RCC 7860 (cell line): ENCODE measurements around the gene WIZ.
"Not testable (repeated sequence)": the region's sequence is repeated elsewhere in the genome, so short reads cannot be mapped to it uniquely, and the experiment has no call there.

Experiments used
- DNase-seq: peaks from one replicate; pipeline ENCODE4 v3.0.0-alpha.2; 2015; ENCODE audit warnings: low spot score
- FAIRE-seq: peaks from 2 replicates; lab custom pipeline; 2012; peaks lifted over from hg19 to GRCh38; lab: Jason Lieb, UNC

Gene WIZ, protein sequence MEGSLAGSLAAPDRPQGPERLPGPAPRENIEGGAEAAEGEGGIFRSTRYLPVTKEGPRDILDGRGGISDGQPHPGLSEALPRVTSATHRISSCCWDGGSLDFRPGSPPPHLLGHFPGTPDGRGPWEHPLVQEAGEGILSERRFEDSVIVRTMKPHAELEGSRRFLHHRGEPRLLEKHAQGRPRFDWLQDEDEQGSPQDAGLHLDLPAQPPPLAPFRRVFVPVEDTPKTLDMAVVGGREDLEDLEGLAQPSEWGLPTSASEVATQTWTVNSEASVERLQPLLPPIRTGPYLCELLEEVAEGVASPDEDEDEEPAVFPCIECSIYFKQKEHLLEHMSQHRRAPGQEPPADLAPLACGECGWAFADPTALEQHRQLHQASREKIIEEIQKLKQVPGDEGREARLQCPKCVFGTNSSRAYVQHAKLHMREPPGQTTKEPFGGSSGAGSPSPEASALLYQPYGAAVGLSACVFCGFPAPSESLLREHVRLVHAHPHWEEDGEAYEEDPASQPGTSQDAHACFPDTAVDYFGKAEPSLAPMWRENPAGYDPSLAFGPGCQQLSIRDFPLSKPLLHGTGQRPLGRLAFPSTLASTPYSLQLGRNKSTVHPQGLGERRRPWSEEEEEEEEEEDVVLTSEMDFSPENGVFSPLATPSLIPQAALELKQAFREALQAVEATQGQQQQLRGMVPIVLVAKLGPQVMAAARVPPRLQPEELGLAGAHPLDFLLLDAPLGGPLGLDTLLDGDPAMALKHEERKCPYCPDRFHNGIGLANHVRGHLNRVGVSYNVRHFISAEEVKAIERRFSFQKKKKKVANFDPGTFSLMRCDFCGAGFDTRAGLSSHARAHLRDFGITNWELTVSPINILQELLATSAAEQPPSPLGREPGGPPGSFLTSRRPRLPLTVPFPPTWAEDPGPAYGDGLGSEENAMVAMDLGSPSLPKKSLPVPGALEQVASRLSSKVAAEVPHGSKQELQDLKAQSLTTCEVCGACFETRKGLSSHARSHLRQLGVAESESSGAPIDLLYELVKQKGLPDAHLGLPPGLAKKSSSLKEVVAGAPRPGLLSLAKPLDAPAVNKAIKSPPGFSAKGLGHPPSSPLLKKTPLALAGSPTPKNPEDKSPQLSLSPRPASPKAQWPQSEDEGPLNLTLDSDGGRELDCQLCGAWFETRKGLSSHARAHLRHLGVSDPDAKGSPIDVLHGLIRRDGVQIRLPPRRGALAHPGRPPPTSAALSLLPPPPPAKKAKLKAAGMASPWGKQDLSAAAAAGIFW (N-terminal part only)

DNA sequence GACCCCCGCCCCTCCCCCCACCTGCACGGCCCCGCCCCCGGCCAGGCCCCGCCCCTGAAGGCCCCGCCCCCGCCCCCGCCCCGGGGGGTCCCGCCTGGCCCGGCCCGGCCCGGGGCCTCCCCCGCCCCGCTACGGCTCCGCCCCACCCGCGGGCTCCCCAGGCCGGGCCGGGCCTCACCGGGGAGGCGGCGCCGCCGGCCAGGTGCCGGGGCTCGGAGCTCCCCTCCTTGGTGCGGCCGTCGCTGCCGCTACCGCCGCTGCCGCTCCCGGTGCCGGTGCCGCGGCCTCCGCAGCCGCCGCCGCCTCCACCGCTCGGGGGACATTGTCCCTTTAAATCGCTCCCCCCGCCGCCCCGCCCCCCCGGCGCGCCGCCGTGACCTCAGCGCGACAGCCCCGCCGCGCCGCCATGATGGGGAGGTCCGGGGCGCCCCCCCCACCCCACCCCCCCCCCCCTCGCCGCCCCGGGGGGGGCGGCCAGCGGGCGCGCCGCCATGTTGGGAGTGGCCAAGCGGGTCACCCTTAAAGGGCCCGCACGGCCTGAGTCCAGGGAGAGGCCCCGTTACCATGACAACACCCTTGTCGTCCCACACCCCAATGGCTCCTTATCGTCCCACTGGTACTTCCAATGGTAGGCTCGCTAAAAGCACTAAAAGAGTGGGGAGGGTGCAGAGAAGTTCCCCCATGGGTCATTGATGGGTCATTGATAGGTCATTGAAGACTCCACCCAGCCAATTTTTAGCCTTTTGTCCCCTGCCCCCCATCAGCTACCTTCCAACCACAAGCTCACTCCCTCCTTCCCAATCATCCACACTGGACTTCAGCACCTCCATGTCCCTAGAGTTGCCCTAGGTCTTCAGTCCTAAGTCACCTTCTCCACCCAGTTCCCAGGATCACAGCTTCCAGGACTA is at the start of gene WIZ:
TSS of gene WIZ (minus strand) at position 337 of the 908 bp plus-strand sequence. CDS start 1,649 bp downstream, outside the sequence.
- DNase-seq (peak; percentile 25), FAIRE-seq (no peak)

DNA sequence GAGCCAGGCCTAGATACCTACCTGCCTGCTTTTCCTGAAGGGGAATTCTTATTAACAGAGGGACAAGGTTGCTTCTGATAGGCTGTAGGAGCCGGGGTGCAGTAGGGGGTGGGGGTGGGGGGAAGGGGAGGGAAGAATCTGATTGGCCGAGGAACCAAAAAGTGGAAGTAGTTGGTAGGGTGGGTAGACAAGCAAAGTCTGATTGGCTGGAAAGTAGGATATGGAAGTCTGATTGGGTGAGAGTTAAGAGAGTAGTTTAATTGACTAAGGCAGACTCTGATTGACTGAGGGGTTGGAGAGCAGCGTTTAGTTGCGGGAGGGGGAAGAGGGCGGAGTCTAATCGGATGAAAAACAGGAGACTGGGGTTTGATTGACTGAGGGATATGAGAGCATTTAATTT is 49.2 kb upstream of the WIZ start:
- FAIRE-seq (no peak), DNase-seq (no peak)

DNA sequence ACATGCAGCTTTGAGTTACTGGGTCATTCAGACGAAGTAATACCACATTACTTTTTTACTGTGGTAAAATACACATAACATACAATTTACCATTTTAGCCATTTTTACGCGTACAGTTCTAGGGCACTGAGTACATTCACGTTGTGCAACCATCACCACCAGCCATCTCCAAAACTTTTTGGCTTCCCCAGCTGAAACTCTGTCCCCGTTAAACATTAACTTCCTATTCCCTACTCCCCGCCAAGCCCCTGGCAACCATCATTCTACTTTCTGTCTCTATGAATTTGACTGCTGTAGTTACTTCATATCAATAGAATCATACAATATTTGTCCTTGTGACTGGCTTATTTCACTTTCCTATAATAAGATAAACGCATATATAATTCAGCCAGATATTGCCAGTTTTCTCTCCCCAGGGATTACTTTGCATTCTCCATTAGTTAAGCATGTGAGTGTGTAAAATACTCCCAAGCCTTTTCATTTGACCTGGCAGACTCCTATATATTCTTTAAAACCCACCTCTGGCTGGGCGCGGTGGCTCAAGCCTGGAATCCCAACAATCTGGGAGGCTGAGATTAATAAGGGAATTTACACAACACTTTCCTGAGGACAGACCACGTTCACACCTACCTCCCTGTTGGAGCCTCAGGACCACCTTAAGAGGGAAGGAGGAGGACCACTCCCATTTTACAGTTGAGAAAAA is 48.6 kb upstream of the WIZ start:
- FAIRE-seq, result no peak
- no peak for DNase-seq

DNA sequence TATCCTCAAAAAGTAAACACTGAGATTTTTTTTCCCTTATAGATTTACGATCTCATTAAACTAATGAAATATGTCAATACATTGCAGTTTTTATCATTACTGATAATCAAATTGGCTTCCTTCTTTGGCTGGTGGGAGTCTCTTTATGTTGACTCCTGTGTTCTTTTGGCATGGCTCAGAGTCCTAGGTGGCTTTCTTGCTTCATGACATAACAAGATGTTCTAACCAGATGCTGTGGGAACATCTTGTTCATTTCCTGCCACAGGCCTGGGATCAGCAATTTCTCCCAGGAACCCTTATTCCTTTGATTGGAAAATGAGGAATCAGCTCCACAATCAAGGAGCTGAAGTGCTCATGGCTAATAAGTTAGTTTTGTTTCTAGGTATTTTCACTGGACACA is 45.4 kb upstream of the WIZ start:
- no peak for FAIRE-seq

DNA sequence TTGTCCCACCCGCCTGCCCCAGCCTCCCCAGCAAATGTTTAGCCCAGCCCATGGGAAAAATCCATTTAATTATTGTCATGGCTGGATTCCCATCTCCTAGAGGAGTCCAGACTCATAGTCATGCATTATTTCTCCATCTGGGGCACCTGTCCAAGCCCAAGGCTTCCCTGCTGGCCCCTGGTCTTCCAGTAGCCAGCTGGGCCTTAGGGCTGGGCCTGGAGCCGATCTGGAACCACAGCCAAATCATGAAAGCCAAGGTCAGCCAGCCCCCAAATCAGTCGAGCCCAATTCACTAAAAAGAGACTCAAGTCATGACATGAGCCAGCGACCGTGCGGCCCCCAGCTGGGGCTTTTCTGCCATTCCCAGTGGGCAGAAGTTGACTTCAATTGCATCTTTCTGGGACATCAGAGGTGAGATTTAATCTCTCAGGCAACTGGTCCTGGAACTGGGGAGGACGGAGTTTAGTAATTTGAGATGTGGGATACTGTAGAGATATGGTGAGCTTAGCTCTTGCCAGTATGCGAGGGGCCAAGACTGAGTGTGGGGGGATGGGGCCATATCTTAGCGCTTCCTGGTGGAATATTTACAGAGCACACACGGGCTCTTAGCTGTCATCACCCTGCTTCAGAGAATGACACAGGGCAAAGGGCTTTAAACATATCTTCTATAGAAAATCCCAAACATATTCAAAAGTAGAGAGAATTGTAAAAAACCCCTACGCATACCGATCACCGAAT is 38.9 kb upstream of the WIZ start:
- FAIRE-seq, result no peak
- DNase-seq, result no peak

More for the DNA sequence above, 45.4 kb upstream of the WIZ start:
- DNase-seq, result no peak

DNA sequence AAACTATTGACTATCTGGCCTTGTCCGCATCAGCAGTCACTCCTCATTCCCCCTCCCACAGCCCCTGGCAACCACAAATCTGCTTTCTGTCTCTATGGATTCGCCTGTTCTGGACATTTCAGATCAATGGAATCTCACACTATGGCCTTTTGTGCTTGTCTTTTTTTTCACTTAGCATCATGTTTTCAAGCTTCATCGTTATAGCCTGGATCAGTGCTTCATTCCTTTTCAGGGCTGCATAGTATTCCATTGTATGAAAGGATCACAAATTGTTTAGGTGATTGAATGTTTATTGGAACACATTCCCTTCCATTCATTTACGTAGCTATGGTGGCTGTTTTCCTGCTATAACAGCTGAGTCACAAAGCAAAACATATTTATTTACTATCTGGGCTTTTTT is 37.3 kb upstream of the WIZ start:
- FAIRE-seq (no peak), DNase-seq (no peak)

DNA sequence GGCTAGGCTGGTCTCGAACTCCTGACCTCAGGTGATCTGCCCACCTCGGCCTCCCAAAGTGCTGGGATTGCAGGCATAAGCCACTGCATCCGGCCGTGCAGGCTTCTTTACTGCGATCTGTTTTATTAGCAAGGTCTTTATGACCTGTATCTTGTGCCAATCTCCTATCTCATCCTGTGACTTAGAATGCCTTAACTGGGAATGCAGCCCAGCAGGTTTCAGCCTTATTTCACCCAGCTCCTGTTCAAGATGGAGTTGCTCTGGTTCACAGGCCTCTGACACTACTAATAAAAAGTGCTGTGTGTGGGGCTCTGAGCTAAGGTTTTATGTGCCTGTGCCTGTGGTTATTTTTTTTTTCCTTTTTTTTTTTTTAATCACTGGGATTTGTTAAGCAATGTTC is 36.0 kb upstream of the WIZ start:
- DNase-seq, FAIRE-seq: not testable (repeated sequence)

DNA sequence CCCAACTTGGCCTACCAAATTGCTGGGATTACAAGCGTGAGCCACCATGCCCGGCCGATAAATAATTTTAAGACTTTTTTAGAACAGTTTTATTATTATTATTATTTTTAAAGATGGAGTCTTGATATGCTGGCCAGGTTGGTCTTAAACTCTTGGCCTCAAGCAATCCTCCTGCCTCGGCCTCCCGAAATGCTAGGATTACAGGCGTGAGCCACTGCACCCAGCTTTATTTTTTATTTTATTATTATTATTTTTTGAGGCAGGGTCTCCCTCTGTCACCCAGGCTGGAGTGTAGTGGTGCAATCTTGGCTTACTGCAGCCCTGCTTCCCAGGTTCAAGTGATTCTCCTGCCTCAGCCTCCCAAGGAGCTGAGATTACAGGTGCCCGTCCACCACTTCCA is 31.2 kb upstream of the WIZ start:
- FAIRE-seq, DNase-seq: not testable (repeated sequence)

DNA sequence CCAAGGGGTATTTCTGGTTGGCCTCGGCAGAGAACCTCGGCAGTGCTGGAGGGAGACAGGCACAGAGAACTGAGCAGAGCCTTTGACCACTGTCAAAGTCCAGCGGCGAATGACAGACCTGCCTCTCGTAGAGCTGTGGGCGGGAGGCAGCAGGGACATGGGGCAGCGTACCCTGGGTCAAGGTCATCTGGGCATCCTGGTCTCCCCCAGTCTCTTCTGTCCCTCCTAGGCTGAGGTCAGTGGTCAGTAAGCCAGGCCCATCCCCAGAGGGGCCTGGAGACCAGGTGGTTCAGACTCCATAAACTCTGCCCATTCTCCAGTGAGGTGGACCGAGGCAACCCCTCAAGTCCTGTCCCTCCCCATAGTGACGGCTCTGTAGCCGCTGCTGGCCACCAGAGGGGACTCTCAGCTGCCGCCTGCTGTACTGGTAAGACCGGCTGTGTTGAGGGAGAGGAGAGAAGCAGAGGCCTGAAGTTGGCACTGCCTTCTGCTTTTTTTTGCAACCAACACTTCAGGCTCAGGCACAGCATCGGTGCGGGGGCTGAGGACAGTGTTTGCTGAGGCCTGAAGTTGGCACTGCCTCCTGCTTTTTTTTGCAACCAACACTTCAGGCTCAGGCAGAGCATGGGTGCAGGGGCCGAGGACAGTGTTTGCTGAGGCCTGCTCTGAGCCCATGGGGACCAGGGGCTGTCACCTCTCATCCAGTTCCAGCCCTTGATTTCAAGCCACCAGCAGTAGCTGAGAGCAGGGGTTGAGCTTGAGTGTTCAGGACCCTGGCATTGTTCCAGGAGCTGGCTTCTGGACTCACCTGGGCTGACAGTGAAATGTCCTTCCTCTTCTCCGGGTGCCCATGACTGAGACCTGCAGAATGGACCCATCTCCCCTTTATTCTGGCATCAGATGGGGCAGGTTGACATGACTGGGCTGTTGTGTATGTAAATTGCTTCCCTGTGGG is 29.9 kb upstream of the WIZ start, which contains the start of gene PGLYRP2:
TSS of gene PGLYRP2 (minus strand) at position 111 of the 955 bp plus-strand sequence. CDS start 130 bp downstream, outside the sequence.
- no peak for FAIRE-seq
- no peak for DNase-seq

DNA sequence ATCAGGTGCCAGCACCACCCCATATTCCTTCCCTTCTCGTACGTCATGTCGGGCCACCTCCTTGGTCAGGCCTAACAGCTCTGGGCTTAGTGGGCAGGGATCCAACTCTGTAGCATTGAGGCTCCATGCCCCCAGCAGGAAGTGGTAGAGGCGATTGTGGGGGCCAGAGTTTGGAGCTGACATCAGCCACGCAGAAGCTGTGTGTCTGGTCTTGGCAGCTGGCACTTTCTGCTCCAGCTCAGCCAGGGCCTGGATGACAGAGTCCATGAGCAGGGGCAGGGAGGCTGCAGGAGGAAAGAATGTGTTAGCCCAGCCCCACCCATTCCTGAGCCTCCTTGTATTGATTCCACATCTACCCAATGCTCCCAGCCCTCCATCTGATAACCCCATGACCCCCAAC is 26.6 kb upstream of the WIZ start:
- DNase-seq (no peak), FAIRE-seq (no peak)

DNA sequence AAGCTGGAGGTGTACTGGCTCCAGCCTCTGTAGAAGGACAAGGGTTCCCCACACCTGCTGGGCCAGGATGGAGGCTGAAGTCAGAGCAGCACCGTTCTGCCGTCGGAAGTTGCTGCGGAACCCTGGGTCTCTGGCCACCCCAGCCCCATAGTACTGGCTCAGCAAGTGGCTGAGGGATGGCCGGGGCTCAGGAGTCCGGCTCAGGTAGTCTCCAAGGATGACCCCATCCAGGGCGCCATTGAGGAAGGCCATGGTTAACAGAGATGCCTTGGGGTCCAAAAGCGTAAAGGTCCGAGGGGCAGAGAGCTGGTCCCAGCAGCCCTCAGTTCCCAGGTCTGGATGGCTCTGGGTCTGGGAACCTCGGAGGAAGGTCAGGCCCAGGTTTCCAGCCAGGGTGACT is 25.9 kb upstream of the WIZ start:
- FAIRE-seq, result no peak
- no peak for DNase-seq

DNA sequence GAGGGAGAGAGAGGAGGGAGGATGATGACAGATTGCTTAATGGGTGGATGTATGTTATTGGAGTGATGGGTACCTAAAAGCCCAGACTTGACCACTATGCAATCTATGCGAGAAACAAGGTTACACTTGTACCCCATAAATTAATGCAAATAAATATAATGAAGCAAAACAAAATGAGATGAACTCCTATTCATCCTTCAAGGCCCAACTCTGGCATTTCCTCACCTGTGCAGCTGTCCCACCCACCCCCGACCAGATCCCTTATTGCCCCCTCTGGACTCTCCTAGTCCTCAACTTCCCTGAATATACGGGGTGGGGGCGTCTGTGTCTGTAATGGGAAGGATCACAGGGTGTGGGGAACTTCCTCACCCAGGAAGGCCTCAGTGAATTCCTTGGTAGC is 25.4 kb upstream of the WIZ start:
- FAIRE-seq (no peak), DNase-seq (no peak)

DNA sequence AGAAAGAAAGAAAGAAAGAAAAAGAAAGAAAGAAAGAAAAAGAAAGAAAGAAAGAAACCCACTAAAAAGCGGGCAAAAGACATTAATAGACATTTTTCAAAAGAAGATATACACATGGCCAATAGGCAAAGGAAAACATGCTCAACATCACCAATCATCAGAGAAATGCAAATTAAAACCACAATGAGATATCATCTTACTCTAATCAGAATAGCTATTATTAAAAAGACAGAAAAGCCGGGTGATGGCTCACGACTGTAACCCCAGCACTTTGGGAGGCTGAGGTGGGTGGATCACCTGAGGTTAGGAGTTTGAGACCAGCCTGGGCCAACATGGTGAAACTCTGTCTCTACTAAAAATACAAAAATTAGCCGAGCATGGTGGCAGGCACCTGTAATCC is 24.1 kb upstream of the WIZ start:
- not testable (repeated sequence) for DNase-seq, FAIRE-seq

DNA sequence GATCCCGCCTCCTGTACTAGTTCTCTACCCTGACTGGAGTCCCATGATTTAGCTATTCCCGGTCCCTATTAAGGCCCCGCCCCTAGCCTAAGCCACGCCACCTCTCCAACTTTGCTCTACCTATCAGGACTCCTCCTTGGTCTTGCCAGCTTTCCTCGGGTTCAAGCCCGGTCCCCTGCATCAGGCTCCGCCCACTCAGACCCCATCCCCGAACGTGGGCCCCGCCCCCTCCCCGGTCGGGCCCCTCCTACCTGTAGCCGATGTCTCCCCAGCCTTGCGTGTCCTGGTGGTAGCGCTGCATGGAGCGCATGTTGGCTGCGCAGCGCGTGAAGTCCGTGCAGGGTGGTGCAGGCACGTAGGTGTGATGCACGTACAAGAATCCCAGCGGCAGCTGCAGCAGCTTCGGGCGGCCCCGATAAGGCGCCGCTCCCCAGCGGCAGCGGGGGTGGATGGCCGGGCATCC is 21.9 kb upstream of the WIZ start:
- FAIRE-seq (no peak), DNase-seq (no peak)

DNA sequence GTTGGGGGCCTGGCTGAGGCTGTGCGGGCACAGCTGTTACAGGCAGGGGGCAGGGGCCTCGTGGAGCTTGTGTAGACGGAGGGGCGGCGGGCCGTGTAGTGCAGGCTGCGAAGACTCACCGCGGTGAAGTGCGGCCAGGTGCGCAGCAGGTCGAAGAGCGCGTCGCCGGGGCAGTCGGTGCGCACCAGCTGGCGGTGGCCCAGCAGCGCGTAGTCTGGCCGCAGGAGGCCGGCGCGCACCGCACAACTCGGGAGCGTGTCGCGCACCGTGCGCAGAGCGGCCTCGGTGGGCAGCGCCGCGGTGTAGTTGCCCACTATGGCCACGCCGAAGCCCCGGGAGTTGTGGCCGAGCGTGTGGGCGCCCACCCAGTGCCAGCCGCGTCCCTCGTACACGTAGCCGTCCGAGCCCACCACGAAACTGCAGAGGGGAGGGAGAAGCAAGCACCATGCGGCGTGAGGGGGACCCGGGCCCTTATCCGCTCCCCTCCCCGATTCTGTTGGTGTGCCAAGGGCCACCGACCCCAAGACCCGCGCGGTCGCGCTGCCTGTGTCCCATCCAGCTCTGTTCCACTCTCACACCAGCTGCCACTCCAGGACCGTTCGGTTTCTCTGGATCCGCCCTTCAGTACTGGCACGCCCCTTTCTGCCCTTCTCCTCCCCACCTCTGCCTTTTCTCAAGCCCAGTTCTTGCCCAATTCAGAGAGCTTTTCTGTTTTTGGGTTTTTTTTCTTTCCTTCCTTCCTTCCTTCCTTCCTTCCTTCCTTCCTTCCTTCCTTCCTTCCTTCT is 19.9 kb upstream of the WIZ start:
- FAIRE-seq, result no peak
- no peak for DNase-seq

DNA sequence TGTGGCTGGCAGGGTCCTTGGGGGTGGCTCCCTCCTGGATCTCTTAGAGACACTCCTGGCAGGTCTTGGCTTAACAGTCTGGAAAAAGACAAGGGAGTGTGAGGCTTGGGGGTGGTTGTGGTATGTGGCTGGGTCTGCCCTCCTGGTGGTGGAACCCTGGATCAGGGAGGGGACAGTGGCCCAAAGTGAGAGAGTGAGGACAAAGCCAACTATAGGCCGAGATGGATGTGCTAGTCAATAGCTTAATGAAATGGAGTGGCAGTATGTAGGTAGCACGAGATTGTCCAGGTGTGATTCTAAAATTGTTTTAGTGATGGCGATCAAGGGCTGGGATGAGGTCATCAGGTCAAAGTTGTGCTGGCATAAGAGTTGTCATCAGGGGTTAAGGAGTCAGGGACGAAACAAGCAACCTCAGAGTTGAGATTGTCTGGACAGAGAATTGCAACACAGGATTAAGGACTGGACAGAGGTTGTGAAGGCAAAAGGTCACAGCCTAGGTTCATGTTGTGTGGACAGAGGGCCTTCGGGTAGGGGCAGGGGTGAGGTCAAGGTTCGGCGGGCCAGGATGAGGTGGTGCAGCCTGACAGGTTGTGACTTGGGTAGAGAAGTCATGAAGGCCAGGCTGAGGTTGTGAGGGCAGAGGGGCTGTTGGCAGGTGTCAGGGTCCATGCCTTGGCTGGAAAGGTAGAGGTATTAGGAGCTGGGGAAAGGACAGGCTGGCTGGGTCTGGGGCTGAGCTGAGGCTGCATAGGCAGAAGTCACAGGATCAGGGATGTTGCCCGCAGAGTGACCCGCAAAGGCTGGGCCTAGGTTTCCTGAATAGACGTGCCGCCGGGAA is 19.1 kb upstream of the WIZ start:
- FAIRE-seq (no peak), DNase-seq (no peak)
